HG02678 (cell line): ENCODE measurements around the gene RALGAPA2.

ENCODE experiments used
- ATAC-seq: cut with Tn5 transposase; IDR thresholded peaks from one replicate; pipeline ENCODE4 v1.9.1; 2021; ENCODE audit warnings: mild to moderate bottlenecking, moderate library complexity; ENCODE audit not compliant: unreplicated experiment

Gene RALGAPA2

GRCh38 chr20:20412750-20413149 is 299.7 kb downstream of the RALGAPA2 start:
- no peak for ATAC-seq

GRCh38 chr20:20411836-20412235 is 300.6 kb downstream of the RALGAPA2 start:
- ATAC-seq, result no peak

GRCh38 chr20:20411402-20411801 is 301.0 kb downstream of the RALGAPA2 start:
- no peak for ATAC-seq

- ATAC-seq, result no peak
Measured at GRCh38 chr20:20410678-20411077, 301.8 kb downstream of the RALGAPA2 start.

- ATAC-seq, result no peak
Measured at GRCh38 chr20:20409331-20409730, 303.1 kb downstream of the RALGAPA2 start.

GRCh38 chr20:20407891-20408805 is 304.3 kb downstream of the RALGAPA2 start:
- ATAC-seq, result no peak

GRCh38 chr20:20406306-20406705 is 306.1 kb downstream of the RALGAPA2 start:
- ATAC-seq, result no peak

- ATAC-seq, result no peak
Measured at GRCh38 chr20:20405623-20406022, 306.8 kb downstream of the RALGAPA2 start.

- ATAC-seq, result no peak
Measured at GRCh38 chr20:20404633-20405032, 307.8 kb downstream of the RALGAPA2 start.

GRCh38 chr20:20401991-20402390 is 310.5 kb downstream of the RALGAPA2 start:
- no peak for ATAC-seq

- no peak for ATAC-seq
Measured at GRCh38 chr20:20399531-20400500, 312.6 kb downstream of the RALGAPA2 start.

- ATAC-seq, result no peak
Measured at GRCh38 chr20:20398123-20398522, 314.3 kb downstream of the RALGAPA2 start.

- no peak for ATAC-seq
Measured at GRCh38 chr20:20396794-20397193, 315.6 kb downstream of the RALGAPA2 start.

- ATAC-seq, result no peak
Measured at GRCh38 chr20:20395903-20396568, 316.4 kb downstream of the RALGAPA2 start.

- no peak for ATAC-seq
Measured at GRCh38 chr20:20395087-20395486, 317.4 kb downstream of the RALGAPA2 start.

GRCh38 chr20:20393207-20394120 is 319.0 kb downstream of the RALGAPA2 start:
- no peak for ATAC-seq

- no peak for ATAC-seq
Measured at GRCh38 chr20:20391766-20392165, 320.7 kb downstream of the RALGAPA2 start.

- ATAC-seq, result no peak
Measured at GRCh38 chr20:20391115-20391514, 321.3 kb downstream of the RALGAPA2 start.

- no peak for ATAC-seq
Measured at GRCh38 chr20:20390393-20390792, 322.1 kb downstream of the RALGAPA2 start.

GRCh38 chr20:20386192-20386591 is 326.3 kb downstream of the RALGAPA2 start:
- ATAC-seq, result no peak
